ENCODE results near the gene MAP3K5.

Gene MAP3K5

DNA sequence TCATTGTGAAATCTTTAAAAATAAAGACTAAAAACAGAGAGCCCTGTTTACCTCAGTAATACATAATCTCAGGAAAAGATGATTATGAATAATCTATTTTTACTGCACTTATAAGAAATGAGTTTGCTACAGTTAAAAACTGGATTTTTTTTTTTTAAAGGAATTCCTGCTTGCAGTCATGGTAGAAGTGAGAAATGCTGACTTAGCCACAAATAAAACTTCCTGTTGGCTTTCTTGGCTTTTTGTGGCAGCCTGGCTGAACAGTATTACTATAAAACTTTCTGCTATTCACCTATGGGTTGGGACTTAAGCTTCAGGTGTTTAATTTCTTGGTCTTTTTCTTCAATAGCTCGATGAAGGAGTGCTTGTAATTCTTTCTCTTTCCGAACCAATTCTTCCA is 230.1 kb downstream of the MAP3K5 start:
- no peak for DNase-seq

DNA sequence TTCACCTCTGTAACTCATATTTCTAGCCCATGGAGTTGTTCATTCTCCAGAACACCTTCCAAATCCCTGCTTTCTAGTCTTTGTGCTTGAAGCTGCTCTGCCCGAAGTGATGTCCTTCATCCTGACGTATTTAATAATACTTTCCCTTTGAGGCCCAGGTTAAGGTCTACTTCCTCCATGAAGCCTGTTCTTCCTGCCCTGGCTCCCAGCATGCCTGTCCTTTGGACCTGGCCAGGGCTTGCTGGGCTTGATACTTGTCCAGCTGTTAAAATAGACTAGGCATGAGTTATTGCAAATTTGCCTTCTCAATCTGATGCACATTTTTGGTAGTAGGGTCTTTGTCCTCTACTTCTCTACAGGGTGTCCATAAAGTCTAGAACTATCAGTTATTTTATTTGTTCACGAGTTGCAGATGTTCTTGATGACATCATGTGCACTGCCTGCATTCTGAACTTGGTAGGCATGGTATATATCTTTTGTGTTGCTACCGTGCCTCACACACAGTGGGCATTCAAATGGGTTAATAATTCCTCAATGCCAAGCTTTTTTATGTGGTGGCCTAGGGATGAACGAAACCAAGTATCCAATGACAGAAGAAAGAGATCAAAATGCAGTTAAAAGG is 239.0 kb downstream of the MAP3K5 start:
- no peak for DNase-seq

DNA sequence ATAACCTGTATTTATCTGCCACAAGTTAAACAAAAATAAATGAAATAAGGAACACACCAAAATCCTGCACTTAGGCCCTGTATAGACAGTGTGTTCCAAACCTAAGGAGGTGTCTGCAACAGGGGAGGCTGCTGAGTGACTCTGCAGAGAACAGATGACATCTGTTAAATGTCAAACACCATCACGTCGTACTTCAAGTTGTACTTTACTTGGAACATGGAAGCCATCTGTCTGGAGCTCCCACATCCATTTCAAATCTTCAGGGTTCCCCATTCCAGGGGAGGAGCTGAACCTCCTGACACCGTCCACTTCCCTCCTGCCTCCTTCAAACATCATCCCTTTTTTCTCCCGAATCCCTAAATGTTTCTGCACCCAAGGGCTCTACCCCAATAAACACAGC is 240.2 kb downstream of the MAP3K5 start:
- DNase-seq = no peak

DNA sequence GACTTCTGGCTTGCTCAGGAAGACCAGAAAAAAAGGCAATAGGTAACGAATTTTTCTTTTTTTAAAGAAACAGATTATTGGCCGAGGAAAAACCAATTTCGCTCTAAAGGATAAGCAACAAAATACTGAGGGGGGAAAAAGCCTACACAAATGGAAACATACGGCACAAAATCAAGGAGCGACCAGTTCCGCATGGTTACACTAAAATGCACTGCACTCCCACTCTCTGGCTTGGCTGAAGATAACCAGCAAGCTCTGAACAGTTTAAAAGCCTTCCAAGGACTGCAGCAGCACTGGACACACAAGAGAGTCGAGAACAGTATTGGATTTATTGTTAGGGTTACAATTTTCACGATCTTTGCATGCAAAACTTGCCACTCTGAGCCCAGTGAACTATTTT is 241.2 kb downstream of the MAP3K5 start:
- DNase-seq = no peak

DNA sequence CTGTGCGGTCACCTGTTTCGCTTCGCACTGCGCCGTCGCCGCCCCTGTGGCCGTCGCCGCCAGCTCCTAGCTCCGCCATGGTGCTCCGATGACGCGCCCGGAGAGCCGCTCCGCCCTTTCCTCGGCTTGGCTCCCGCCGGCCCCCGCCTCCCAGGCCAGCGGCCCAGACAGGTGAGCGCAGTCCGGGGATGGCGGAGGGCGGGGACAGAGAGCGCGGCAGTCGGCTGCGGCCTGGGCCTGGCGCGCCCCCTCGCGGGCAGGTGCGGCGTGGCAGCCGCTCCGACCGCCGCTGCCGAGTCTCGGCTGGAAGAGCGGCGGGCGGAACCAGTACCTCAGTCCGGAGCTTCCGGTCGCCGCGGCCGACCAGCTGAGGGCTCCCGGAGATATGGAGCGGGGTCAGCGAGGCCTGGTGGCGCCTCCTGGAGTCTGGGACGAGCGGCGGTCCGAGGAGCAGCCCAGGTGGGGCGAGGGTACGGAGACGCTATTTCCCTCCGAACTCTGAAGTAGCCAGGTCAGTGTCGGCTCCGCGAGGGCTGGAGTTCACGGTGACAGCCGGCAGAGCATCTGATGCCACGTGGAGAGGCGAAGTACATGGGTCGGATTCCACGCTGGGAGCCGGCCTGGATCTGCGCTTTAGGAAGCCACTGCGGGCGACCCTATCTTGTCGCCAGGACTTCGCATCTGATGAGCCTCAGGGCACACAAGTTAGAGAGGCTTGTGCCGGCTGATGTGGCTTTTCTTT is 241.8 kb downstream of the MAP3K5 start, which contains the start of gene MAP7:
TSS of gene MAP7 (minus strand) at position 93 of the 742 bp plus-strand sequence. CDS start at position 79, 14 bp downstream.
- DNase-seq = no peak

DNA sequence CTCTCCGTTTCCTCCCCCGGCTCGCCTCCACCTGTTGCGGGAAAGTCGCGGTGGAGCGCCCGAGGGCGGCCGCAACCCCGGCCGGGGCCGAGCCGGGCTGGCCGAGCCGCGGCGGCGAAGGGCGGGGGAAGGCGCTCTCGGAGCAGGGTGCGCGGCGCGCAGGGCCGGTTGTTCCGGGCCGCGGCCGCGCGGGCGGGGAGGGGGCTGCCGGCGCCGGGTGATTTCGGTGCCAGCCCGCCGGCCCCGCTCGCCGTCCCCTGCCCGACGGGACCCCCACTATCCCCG is 242.3 kb downstream of the MAP3K5 start:
- no peak for DNase-seq

DNA sequence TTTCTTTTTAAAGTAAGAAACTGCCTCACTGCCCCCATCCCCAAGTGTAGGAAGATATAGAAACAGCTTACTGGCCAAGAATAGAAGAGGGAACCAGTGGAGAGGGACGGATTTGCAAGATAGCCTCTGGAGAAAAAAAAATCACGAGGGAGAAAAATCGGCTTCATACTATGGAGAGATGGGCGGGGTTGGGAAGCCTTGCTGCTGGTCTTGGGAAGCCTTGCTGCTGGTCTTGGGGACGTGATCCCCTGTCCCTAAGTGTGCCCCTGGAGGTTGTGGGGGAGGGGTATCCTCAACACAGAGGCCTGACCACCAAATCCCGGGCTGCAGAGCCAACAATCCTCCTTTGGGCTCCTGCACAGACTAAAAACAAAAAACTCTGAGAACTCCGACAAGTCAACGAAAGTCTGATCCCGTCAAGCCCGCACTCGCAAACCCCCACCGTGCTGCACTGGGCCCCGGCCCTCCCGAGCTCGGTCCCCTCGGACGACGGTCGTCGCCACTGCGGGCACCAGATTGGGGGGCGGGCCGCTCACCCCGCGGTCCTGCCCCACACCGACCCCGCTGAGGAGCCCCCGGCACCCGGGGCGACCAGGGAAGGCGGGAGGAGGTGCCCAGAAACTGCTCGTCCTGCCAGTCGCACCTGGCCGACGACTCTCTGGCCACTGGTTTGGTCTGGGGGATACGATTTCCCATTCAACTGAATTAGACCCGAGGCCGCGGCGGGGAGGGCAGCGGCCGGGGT is 242.8 kb downstream of the MAP3K5 start:
- no peak for DNase-seq

DNA sequence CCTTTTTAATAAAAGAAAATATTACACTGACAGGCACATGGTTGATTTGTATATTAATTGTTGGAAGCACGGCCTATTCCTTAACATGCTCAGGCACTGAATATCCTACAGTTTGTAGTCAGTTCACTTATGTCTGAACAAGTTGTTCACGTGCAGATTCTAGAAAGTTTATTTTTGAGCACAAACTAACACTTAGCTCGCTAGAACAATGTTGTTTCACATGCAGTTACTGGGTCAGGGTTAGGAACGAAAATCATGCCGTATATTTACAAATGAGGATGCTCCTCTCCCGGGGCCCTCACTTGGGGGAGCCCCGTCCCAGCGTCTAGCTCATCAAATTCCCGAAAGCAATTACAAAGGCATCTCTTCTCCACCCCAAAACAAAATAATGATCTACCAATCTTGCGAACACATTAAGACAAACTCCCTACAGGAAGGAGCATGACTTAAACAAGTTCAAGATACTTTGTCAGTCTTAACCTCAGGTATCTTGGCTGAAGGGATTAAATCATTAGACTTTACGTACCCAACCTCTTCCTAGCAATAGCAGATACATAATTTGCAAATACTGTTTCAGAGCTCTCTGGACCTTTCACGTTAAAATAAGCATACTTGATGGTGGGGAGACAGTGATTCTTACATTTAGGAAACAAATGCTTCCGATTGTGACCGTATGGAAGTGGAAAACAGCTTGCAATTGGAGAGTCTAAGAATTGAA is 243.5 kb downstream of the MAP3K5 start:
- DNase-seq = no peak

DNA sequence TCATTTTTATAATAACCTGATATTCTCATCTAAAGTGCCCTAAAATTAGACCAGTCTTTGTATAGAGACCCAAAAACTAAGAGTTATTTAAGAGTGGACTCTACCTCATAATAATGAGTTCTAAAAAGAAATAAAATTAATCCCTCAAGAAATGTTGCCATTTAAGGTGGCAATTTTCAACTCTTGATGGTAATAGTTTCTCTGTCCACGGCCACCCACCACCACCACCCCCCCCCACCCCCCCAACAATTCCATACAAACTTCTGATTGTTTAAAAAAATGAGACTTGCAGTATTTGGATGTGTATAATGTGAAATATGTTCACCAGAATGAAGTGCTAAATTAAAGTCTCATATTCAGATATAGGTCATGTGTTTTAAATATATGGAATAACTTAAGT is 244.4 kb downstream of the MAP3K5 start:
- no peak for DNase-seq

DNA sequence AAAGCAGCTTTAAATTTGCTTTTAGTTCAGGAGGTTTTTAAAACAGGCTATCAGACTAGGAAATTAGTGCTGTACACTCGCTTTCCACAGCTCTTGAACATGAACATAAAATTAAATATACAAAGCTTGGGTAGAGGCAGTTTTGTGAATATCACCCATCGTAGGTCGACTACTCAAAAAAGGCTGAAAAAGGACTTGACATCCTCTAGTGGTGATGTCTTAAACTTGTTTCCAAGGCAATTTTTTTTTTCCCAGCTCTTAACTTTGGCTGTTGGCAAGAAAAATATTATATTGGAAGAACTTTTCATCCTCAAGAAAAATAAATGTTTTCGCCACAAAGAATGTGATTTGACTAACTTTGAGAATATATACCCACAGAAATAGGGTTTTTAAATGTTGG is 244.9 kb downstream of the MAP3K5 start:
- peak; percentile 39 for DNase-seq

DNA sequence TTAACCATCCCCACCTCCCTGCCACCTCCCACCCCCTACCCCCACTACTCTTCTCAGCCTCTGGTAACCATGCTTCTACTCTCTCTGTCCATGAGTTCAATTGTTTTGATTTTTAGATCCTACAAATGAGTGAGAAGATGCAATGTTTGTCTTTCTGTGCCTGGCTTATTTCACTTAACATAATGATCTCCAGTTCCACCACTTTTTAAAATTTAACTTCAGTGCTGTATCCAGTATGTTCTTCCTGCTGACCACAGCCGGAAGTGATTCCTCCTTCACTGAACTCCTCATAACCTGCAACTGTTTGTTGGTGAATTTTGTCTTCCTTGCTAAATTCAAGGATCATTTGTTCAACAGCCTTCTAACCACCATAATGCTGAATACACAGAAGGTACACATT is 245.9 kb downstream of the MAP3K5 start:
- no peak for DNase-seq

DNA sequence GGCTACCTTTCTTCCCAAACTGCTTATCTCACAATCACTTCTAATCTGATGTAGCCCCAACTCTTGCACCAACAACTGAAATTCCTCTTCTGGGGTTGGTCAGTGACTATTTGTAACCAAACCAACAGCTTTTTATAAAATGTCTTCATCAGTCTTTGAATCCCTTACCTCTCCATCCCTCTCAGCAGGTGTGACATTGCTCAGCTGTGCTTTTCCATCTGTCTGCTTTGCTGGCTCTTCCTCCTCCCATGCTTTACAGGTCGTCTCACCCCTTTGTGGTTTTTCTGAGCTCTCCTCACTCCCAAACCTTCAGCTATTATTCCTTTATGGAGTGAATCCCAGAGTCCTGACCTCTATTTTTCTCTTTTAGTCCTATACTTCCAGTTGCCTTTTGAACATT is 248.0 kb downstream of the MAP3K5 start:
- DNase-seq = no peak

DNA sequence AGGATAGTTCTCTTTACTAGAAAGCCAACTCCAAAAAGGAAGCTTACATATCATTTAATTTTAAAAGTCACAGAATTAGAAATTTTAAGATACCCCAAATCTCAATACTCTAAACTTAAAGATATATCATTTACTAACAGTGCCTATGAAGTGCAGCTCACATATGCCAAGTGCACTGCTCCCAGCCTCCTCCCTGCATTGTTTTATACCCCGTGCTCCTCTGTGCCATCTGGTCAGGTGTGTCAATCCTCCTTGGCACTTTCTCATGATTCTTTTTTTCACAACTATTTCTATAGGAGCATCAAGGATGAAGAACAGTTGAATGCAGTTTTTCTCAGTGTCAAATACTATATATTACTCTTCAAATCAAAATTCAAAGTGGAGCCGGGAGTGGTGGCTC is 250.9 kb downstream of the MAP3K5 start:
- no peak for DNase-seq

DNA sequence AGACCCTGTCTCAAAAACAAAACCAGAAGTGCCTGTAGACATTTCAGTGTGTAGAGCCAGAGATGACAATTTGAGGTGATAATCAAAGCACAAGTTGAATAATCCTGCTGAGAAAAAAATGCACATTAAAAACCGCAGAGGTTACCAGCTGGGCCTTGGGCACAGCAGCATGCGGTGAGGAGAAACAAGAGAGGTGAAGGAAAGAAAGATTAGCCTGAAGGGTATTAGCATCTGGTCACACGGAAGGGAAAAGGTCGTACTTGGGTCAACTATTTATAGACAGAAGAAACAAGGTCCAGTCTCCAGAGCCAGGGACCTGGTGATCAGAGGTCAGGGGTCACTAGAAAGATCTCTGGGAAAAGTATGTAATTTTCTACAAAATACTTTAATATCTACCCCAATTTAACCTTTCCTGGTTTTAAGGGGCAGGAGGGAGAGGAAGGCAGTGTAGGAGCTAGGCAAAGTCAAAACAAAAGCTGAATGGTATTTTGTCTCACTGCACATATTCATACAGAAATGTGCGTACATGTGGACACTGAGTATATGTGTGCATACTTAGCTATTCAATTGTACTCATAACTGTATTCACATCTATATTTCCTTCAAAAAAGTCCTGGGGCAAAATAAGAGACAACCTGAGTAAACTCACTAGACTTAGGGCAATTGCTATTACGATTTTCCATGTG is 252.2 kb downstream of the MAP3K5 start:
- DNase-seq = no peak

DNA sequence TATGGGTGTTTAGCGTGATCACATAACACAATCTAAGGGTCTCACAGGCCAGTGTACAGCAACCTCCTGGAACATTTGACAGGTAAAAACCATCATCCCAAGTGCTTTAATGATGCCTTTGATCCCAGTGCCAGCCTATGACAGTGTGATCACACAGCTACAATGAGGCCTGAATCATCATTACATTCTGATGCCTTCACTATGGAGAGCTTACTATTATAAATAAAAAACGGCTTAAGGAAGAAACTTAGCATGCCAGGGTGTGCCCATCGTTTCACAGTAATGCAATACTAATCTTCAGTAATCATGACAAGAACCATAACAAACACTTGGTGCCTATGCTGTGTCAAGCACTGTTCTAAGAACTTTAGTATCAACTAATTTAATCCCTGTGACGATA is 253.4 kb downstream of the MAP3K5 start:
- no peak for DNase-seq

DNA sequence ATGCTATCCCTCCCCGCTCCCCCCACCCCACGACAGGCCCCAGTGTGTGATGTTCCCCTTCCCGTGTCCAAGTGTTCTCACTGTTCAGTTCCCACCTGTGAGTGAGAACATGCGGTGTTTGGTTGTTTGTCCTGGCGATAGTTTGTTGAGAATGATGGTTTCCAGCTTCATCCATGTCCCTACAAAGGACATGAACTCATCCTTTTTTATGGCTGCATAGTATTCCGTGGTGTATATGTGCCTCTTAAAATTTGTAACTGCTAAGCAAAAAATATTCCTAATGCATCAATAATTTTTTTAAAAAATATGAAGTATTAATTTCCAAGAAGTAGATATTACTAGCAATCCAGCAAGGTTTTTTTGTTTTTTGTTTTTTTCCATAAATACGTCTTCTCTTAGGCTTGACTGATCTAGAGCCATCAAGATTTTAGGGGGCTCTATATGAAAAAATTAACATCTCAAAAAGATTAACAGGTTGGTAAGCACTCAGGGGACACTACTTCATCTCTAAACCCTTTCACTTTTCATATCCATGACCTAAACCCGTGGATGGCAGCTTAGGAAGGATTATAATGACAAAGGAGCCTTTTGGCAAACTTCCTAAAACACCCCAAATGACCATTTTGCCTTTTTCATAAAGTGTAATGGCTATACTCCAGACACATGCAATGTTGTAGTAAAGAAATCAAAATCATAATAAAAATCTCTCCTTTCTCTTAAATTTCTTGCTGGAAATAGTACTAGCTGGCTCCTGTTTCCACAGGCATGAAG is 256.2 kb downstream of the MAP3K5 start:
- DNase-seq = no peak

DNA sequence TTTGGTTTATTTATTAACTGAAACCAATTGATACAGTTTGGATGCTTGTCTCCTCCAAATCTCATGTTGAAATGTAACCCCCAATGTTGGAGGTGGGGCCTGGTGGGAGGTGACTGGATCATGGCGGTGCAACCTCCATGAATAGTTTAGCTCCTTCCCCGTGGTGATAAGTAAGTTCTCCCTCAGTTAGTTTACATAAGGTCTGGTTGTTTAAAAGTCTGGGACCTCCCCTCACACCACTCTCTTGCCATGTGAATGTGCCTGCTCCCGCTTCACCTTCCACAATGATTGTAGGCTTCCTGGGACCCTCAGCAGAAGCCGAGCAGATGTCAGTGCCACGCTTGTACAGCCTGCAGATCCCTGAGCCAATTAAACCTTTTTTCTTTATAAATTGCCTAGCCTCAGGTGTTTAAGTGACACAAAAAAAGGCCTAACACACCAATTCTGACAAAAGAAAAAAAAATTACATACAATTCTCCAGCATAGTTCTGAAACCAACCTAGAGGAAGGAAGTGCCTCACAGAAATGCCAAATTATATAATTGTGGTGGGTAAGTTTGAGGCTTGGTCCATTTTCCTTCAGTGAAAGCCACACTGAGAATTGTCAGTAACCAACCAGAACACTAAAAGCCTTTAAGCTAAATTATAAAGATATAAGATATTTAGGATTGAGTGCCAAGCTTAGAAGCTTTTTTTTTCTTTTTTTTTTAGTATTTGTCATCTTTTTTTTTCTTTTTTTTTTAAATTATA is 257.1 kb downstream of the MAP3K5 start:
- DNase-seq = no peak

DNA sequence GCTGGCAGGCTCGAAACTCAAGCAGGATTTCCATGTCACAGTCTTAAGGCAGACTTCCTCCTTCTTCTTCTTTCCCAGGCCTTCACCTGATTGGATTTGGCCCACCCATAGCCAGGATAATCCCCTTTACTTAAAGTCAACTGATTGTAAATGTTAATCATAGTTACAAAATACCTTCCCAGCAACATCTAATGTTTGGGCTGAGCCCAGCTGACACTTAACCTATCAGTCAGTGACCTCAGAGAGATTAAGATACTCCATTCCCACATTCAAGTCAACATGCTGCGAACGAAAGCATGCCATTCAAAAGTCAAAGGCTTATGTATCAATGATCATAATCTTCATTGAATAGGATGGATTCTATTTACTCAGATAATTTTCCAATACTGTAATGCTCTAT is 258.0 kb downstream of the MAP3K5 start:
- DNase-seq = no peak

DNA sequence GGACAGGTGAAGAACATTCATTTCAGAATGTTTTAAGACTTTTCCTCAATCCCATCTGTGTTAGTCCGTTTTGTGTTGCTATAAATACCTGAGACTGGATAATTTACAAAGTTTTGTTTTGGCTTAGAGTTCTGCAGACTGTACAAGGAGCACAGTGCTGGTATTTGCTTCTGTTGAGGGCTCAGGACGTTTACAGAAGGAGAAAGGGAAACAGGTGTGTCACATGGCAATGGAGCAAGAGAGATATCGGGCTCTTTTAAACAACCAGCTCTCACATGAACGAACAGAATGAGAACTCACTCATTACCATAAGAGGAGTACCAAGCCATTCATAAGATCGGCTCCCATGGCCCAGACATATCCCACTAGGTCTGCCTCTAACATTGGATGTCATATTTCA is 258.8 kb downstream of the MAP3K5 start:
- DNase-seq = no peak

DNA sequence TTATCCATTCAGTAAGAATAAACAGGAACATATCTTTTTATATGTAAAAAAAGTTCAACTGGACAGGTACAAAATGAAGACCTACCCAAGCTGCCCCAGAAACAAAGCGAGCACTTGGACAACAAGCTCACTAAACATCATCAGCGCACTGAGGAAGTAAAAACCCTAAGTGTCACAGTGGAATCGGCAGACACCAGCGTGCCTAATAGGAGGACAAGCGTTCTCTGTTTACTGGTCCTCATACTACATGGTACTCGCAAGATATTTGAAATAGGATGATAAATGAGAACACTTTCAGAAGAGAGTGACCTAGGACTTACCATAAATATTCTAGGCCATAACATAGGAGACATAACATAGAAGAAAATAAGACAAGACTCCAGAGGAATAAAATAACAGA is 260.2 kb downstream of the MAP3K5 start:
- DNase-seq = no peak

DNA sequence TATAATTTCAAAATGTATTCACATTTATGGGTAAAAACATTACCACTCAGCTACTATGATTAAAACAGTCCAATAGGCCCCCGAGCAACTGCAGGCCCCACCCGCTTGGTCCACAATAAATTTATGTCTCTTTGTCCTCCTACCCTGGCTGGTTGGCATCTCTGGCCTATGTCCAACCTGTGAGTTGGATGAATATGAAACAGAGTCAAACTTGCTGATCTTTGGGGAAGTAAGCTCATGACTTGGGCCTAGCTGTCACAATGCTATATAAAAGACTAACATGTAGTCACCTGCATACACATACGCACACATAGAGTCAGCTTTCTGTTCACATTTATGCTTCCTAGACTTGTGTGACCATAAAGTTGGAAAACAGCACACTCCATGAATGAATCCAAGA is 262.6 kb downstream of the MAP3K5 start:
- no peak for DNase-seq

DNA sequence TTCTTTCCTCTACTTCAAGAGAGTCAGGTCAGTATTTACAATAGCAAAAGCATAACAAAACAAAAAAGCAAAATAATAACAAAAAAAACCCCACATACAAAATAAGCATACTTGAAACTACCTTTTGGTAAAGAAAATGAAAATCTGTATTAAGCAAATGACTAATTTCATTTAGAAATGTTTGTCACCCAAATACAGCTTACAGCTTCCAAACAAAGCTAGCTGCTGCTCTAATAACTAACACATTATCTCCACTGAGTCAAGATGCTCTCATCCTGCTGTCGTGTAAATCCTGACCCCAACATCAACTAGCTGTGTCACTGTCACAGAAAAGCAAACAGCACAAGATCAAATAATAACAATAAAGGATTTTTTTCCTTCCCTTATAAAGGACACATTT is 263.8 kb downstream of the MAP3K5 start:
- no peak for DNase-seq

Measured in fibroblast of skin of right quadriceps (primary cell).